Measurements from ENCODE around the gene NDUFV3.
"Not testable (repeated sequence)": the region's sequence is repeated elsewhere in the genome, so short reads cannot be mapped to it uniquely, and the experiment has no call there.

The NDUFV3 gene

GRCh38 chr21:42892931-42893755 lies at the start of gene NDUFV3:
Gene NDUFV3, plus strand, starts transcription at chr21:42893309. Its CDS starts 25 bp downstream, at chr21:42893334.
- peak; percentile 99 to 100 (median 100) for DNase-seq

GRCh38 chr21:42844411-42845113 lies 48.5 kb upstream of the NDUFV3 start:
- no peak for DNase-seq

GRCh38 chr21:42845296-42845965 lies 47.7 kb upstream of the NDUFV3 start:
- no peak for DNase-seq

GRCh38 chr21:42846221-42846620 lies 46.9 kb upstream of the NDUFV3 start:
- DNase-seq = no peak

- DNase-seq = no peak
Measured at GRCh38 chr21:42847051-42847707, 45.9 kb upstream of the NDUFV3 start.

GRCh38 chr21:42847726-42848125 lies 45.4 kb upstream of the NDUFV3 start:
- no peak for DNase-seq

- not testable (repeated sequence) for DNase-seq
Measured at GRCh38 chr21:42848144-42848931, 44.8 kb upstream of the NDUFV3 start.

GRCh38 chr21:42848932-42849758 lies 44.0 kb upstream of the NDUFV3 start:
- no peak for DNase-seq

- DNase-seq = no peak
Measured at GRCh38 chr21:42849759-42850412, 43.2 kb upstream of the NDUFV3 start.

- no peak for DNase-seq
Measured at GRCh38 chr21:42850463-42850862, 42.6 kb upstream of the NDUFV3 start.

GRCh38 chr21:42850866-42851391 lies 42.2 kb upstream of the NDUFV3 start:
- DNase-seq = peak in 1 of 4 experiments; percentile 13

GRCh38 chr21:42851812-42852665 lies 41.1 kb upstream of the NDUFV3 start:
- DNase-seq = no peak

- no peak for DNase-seq
Measured at GRCh38 chr21:42852925-42853570, 40.1 kb upstream of the NDUFV3 start.

GRCh38 chr21:42853621-42854020 lies 39.5 kb upstream of the NDUFV3 start:
- no peak for DNase-seq

- DNase-seq = no peak
Measured at GRCh38 chr21:42854246-42855010, 38.7 kb upstream of the NDUFV3 start.

- DNase-seq = no peak
Measured at GRCh38 chr21:42855171-42855936, 37.8 kb upstream of the NDUFV3 start.

GRCh38 chr21:42855937-42856335 lies 37.2 kb upstream of the NDUFV3 start:
- DNase-seq = no peak

Measured in activated CD4-positive, CD25-positive, alpha-beta regulatory T cell (primary cell).